Mesenchymal stem cell (in vitro differentiated cells and primary cell): ENCODE results near the gene HSPB7.
A peak's percentile ranks its signal among the peaks of the same experiment; 100 is the strongest.

ENCODE experiments used
- DNase-seq: peaks from one replicate; pipeline ENCODE4 v3.0.0-alpha.2; 2013
- H2AFZ ChIP-seq: one replicate; pipeline ENCODE4 v1.6.1; 2013; ENCODE audit warnings: low read depth, mild to moderate bottlenecking, control low read depth, inconsistent platforms, low read length, moderate library complexity
- H2AK5ac ChIP-seq: 2 replicates; pipeline ENCODE4 v1.6.1; 2013; ENCODE audit warnings: low read length, moderate library complexity, mild to moderate bottlenecking, inconsistent platforms; ENCODE audit not compliant: severe bottlenecking
- H2BK120ac ChIP-seq: one replicate; pipeline ENCODE4 v1.6.1; 2013; ENCODE audit warnings: low read depth, mild to moderate bottlenecking, inconsistent platforms, low read length, moderate library complexity
- H2BK12ac ChIP-seq, 2 experiments: one replicate each; pipeline ENCODE4 v1.6.1; 2013; ENCODE audit warnings: inconsistent platforms in 2 of 2, low read length in 2 of 2, mild to moderate bottlenecking in 2 of 2, moderate library complexity in 2 of 2, control low read depth in 1 of 2
- H2BK15ac ChIP-seq: one replicate; pipeline ENCODE4 v1.6.1; 2013; ENCODE audit warnings: mild to moderate bottlenecking, low read depth, inconsistent platforms; ENCODE audit not compliant: poor library complexity, severe bottlenecking
- H2BK5ac ChIP-seq: 2 replicates; pipeline ENCODE4 v1.6.1; 2013; ENCODE audit warnings: low read depth, mild to moderate bottlenecking, low read length, control low read depth, inconsistent platforms; ENCODE audit not compliant: poor library complexity, severe bottlenecking
- H3K14ac ChIP-seq, 2 experiments: one replicate each; pipeline ENCODE4 v1.6.1; 2013; ENCODE audit warnings: inconsistent platforms in 2 of 2, low read length in 2 of 2, control low read depth in 1 of 2, mild to moderate bottlenecking in 1 of 2, moderate library complexity in 1 of 2
- H3K18ac ChIP-seq, 2 experiments: one replicate each; pipeline ENCODE4 v1.6.1; 2013; ENCODE audit warnings: inconsistent platforms in 2 of 2, low read length in 2 of 2, control low read depth in 1 of 2, low read depth in 1 of 2, mild to moderate bottlenecking in 1 of 2
- H3K23ac ChIP-seq, 2 experiments: one replicate each; pipeline ENCODE4 v1.6.1; 2013; ENCODE audit warnings: inconsistent platforms in 2 of 2, low read length in 2 of 2, mild to moderate bottlenecking in 2 of 2, moderate library complexity in 2 of 2, control low read depth in 1 of 2
- H3K27ac ChIP-seq: 2 replicates; pipeline ENCODE4 v1.5.1; 2013; ENCODE audit warnings: mild to moderate bottlenecking, moderate library complexity, low read length, control low read depth, inconsistent platforms; ENCODE audit not compliant: poor library complexity, severe bottlenecking
- H3K27me3 ChIP-seq, 2 experiments: 2 replicates each; pipeline versions ENCODE4 v1.6.1 to v1.7.0; 2013; ENCODE audit warnings: low read length in 2 of 2, mild to moderate bottlenecking in 2 of 2, moderate library complexity in 2 of 2, control low read depth in 1 of 2, inconsistent platforms in 1 of 2; ENCODE audit not compliant: control insufficient read depth in 1 of 2, insufficient read depth in 1 of 2
- H3K36me3 ChIP-seq, 2 experiments: 2 replicates each; pipeline versions ENCODE4 v1.6.1 to v1.7.0; 2013; ENCODE audit warnings: low read length in 2 of 2, control low read depth in 1 of 2, inconsistent platforms in 1 of 2, low read depth in 1 of 2, mild to moderate bottlenecking in 1 of 2; ENCODE audit not compliant: insufficient read depth in 2 of 2, control insufficient read depth in 1 of 2
- H3K4ac ChIP-seq, 2 experiments: one replicate each; pipeline ENCODE4 v1.6.1; 2013; ENCODE audit warnings: inconsistent platforms in 2 of 2, low read length in 2 of 2, mild to moderate bottlenecking in 2 of 2, moderate library complexity in 2 of 2, control low read depth in 1 of 2, low read depth in 1 of 2
- H3K4me1 ChIP-seq: 2 replicates; pipeline ENCODE4 v1.6.1; 2013; ENCODE audit warnings: low read depth, low read length, control low read depth; ENCODE audit not compliant: control insufficient read depth, insufficient read depth
- H3K4me2 ChIP-seq: 2 replicates; pipeline ENCODE4 v1.6.1; 2013; ENCODE audit warnings: low read length, mild to moderate bottlenecking, inconsistent platforms; ENCODE audit not compliant: poor library complexity, severe bottlenecking
- H3K4me3 ChIP-seq, 2 experiments: 2 replicates each; pipeline versions ENCODE4 v1.5.1 to v1.7.0; 2013; ENCODE audit warnings: low read length in 2 of 2, mild to moderate bottlenecking in 2 of 2, control low read depth in 1 of 2, low read depth in 1 of 2; ENCODE audit not compliant: insufficient read depth in 1 of 2
- H3K79me1 ChIP-seq: replicated peaks from 2 replicates; pipeline ENCODE4 v1.6.1; 2013; ENCODE audit warnings: mild to moderate bottlenecking, control low read depth, low read length, inconsistent platforms; ENCODE audit not compliant: poor library complexity, severe bottlenecking
- H3K9ac ChIP-seq: 2 replicates; pipeline ENCODE4 v1.7.0; 2013; ENCODE audit warnings: mild to moderate bottlenecking, low read length, moderate library complexity
- H3K9me3 ChIP-seq: 2 replicates; pipeline ENCODE4 v1.7.0; 2013; ENCODE audit warnings: mild to moderate bottlenecking, low read length; ENCODE audit not compliant: control insufficient read depth
- H4K8ac ChIP-seq: one replicate; pipeline ENCODE4 v1.6.1; 2013; ENCODE audit warnings: inconsistent platforms, mild to moderate bottlenecking, low read length, moderate library complexity
- H4K91ac ChIP-seq: one replicate; pipeline ENCODE4 v1.6.1; 2013; ENCODE audit warnings: mild to moderate bottlenecking, low read length, inconsistent platforms
- WGBS: methylation state at CpG from one replicate; pipeline ENCODE4 v1.1.7; 2013; ENCODE audit warnings: mixed read lengths; 5-methylcytosine and 5-hydroxymethylcytosine counted together

HSPB7 gene

DNA sequence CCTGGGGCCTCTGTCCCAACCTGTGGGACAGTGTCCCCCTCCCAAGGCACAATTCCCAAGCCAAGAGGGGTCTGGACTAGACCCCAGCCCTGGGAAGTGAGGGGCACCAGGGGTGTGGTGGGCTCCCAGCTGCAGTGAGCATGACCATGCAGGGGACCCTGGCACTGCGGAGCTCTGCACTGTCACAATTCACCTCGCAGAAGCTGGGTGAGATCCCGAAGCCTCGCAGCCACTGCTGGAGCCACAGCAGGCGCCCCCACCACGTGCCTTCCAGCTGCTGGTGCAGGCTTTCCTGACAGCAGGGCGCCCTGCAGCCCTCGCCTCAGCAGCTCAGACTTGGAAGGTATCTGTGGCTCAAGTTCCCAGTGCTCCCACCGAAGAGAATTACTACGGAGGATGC lies 23.8 kb downstream of the HSPB7 start:
- Histone ChIP-seq H3K23ac (no peak overlapping the region), H2AK5ac (no peak overlapping the region), H3K27ac (no peak overlapping the region), H2AFZ (no peak overlapping the region), H3K14ac (no peak overlapping the region), H2BK15ac (no peak overlapping the region), H3K4ac (no peak overlapping the region), H3K4me1 (no peaks in the 10 kb centered on the region), H3K9me3 (no peaks in the 10 kb centered on the region), H4K91ac (no peak overlapping the region), H2BK5ac (no peak overlapping the region), H3K4me3 (no peak overlapping the region), H3K27me3 (peaks cover 9 to 16% of the 10 kb centered on the region in 2 experiments), H4K8ac (no peak overlapping the region), H3K79me1 (no peaks in the 10 kb centered on the region), H2BK120ac (no peak overlapping the region), H3K18ac (no peak overlapping the region), H3K4me2 (no peak overlapping the region), H3K36me3 (no peaks in the 10 kb centered on the region), H3K9ac (no peak overlapping the region), H2BK12ac (no peak overlapping the region)
- no peak for DNase-seq
- WGBS, result 92% methylated on average over 10 of the region's 10 CpGs

DNA sequence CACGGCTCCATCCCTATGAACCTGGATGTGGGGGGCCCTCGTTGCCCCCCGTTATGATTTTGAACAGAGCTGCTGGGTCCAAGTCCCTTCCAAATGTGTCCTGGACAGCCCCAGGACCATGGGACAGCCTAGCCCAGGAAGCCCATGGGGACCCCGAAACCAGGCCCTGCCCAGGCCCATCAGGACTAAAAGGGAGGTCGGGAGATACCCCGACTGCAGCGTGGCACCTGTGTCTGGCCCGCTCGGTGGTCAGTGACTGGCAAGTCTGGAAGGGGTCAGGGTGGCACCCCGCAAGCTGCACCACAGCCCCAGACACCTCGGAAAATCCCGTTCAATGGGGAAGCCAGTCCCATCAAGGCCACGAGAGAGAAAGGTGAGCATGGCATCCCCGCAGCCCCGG lies 24.2 kb downstream of the HSPB7 start:
- no peak overlapping the region for H2BK15ac ChIP-seq

DNA sequence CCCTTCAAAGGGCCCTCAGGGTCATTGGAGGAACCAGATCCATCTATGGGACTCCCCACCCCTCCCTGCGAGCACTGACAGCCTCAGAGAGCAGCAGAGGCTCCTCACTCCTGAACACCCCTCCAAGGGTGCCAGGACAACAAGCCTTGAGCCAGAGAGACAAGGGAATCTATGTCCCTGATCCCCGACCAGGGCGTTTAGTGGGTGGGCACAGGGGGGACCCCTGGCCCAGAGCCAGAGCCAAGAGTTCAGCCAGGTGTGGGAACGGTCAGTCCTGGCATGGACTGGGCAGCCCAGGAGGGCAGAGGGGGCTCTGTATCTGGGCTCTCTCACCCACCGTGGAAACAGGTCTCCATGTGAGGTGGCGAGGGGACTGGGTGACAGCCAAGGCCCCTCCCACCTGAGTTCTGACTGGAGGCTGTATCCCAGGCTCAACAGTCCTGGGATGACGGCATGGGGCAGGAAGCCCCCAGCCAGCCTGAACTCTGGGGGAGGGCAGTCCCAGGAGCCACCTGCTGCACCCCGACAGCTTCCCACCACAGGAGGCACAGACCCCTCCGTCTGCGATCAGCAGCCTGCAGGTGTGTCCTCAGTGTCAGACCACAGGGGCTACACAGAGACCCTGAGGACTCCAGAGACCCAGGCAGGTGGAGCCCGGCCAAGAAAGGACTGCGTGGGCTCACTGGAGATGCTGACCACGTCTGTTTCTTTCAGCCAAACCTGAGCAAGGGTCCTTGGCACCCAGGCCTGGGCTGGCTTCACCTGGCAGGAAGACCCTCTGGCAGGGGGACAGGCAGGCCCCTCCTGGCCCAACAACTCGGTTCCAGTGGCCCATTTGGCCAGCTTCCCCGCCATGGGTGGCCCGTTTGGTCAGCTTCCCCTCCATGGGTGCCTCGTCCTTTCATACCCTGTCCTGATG lies 25.0 kb downstream of the HSPB7 start:
- no peak overlapping the region for H2BK120ac ChIP-seq
- H3K79me1 ChIP-seq, result no peaks in the 10 kb centered on the region
- no peak overlapping the region for H2BK12ac ChIP-seq
- H3K4me3 ChIP-seq, result no peak overlapping the region
- H3K9me3 ChIP-seq, result no peaks in the 10 kb centered on the region
- peak overlapping the region; percentile 39 for H4K91ac ChIP-seq
- H2BK5ac ChIP-seq, result no peak overlapping the region
- no peak overlapping the region for H3K18ac ChIP-seq
- no peaks in the 10 kb centered on the region for H3K36me3 ChIP-seq
- DNase-seq, result no peak
- no peak overlapping the region for H3K23ac ChIP-seq
- H4K8ac ChIP-seq, result no peak overlapping the region
- no peak overlapping the region for H3K4me2 ChIP-seq
- no peak overlapping the region for H2AK5ac ChIP-seq
- peaks cover 3 to 6% of the 10 kb centered on the region in 2 experiments for H3K27me3 ChIP-seq
- H3K14ac ChIP-seq, result no peak overlapping the region
- H3K27ac ChIP-seq, result no peak overlapping the region
- H3K9ac ChIP-seq, result no peak overlapping the region
- WGBS, result 85% methylated on average over 17 of the region's 17 CpGs
- H2BK15ac ChIP-seq, result no peak overlapping the region
- H3K4me1 ChIP-seq, result no peaks in the 10 kb centered on the region
- no peak overlapping the region for H3K4ac ChIP-seq
- H2AFZ ChIP-seq, result no peak overlapping the region

More for the DNA sequence above, 24.2 kb downstream of the HSPB7 start:
- no peak overlapping the region for H3K4ac ChIP-seq
- H2BK120ac ChIP-seq, result no peak overlapping the region
- no peak overlapping the region for H2BK12ac ChIP-seq
- no peaks in the 10 kb centered on the region for H3K79me1 ChIP-seq
- no peak for DNase-seq
- no peak overlapping the region for H2BK5ac ChIP-seq
- no peak overlapping the region for H3K23ac ChIP-seq
- H3K18ac ChIP-seq, result no peak overlapping the region
- H3K14ac ChIP-seq, result no peak overlapping the region
- no peak overlapping the region for H3K4me3 ChIP-seq
- no peak overlapping the region for H2AK5ac ChIP-seq
- no peaks in the 10 kb centered on the region for H3K9me3 ChIP-seq
- H3K27me3 ChIP-seq, result peaks cover 7 to 14% of the 10 kb centered on the region in 2 experiments
- WGBS, result 92% methylated on average over 15 of the region's 15 CpGs
- H3K4me2 ChIP-seq, result no peak overlapping the region
- no peaks in the 10 kb centered on the region for H3K36me3 ChIP-seq
- no peak overlapping the region for H3K27ac ChIP-seq
- no peaks in the 10 kb centered on the region for H3K4me1 ChIP-seq
- no peak overlapping the region for H4K8ac ChIP-seq
- H4K91ac ChIP-seq, result no peak overlapping the region
- H3K9ac ChIP-seq, result no peak overlapping the region
- no peak overlapping the region for H2AFZ ChIP-seq

DNA sequence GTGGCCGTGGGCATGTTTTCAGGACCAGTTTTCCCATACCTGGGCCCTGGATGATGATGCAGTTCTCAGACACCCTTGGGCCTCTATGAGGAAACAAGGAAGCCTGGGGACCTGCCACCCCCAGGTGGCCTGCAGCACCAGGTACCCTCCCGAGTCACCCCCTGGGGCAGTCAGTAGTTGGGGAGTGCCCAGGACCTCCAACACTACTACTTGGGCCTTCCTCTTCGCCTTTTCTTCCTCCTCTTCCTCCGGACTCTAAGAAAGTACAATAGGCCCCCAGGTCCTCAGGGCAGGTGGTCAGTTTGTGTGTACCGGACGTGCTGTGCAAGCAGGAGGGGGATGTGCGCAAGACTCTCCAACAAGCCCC lies 25.7 kb downstream of the HSPB7 start:
- Histone ChIP-seq H3K27ac (no peak overlapping the region), H3K9me3 (no peaks in the 10 kb centered on the region), H3K23ac (no peak overlapping the region), H3K36me3 (no peaks in the 10 kb centered on the region), H2AK5ac (no peak overlapping the region), H2BK5ac (no peak overlapping the region), H2BK120ac (no peak overlapping the region), H2BK12ac (no peak overlapping the region), H3K4me1 (no peaks in the 10 kb centered on the region), H3K79me1 (no peaks in the 10 kb centered on the region), H2AFZ (no peak overlapping the region), H3K18ac (no peak overlapping the region), H4K8ac (no peak overlapping the region), H3K4me2 (no peak overlapping the region), H3K27me3 (peaks cover 0 to 4% of the 10 kb centered on the region in 2 experiments), H2BK15ac (no peak overlapping the region), H3K9ac (no peak overlapping the region), H3K4me3 (no peak overlapping the region), H3K14ac (no peak overlapping the region), H3K4ac (no peak overlapping the region), H4K91ac (no peak overlapping the region)
- DNase-seq, result no peak
- 90% methylated on average over 7 of the region's 7 CpGs for WGBS
